Measurements from ENCODE around the gene THADA. TPM values are rescaled to one million over a fixed set of nuclear protein-coding genes. Genes with fewer than 3 reads are reported as not detected.

THADA gene
- total RNA-seq, 1 donor from 2014 or later, result 41.2 TPM

- Histone ChIP-seq H3K4me3 (no peak overlapping the region), H3K4me1 (no peaks in the 10 kb centered on the region), H3K9me3 (no peaks in the 10 kb centered on the region), H3K36me3 (no peaks in the 10 kb centered on the region), H3K27ac (no peak overlapping the region), H3K27me3 (ENCODE audit: low read depth) (no peaks in the 10 kb centered on the region)
- no peak for ATAC-seq
- intact Hi-C loops (cut with DNase I), result no loop called here
- no peak for TF ChIP-seq CTCF (IDR thresholded peaks at IDR 0.05)
- DNase-seq, result no peak
Measured at GRCh38 chr2:43443282-43443681, 152.6 kb downstream of the THADA start.

GRCh38 chr2:43441195-43441594 is 154.6 kb downstream of the THADA start:
- no peaks in the 10 kb centered on the region for H3K36me3 ChIP-seq

GRCh38 chr2:43438858-43439655 is 156.8 kb downstream of the THADA start:
- intact Hi-C loops (cut with DNase I), result no loop called here
- no peaks in the 10 kb centered on the region for H3K4me1 ChIP-seq
- H3K36me3 ChIP-seq, result no peaks in the 10 kb centered on the region
- no peaks in the 10 kb centered on the region for H3K27me3 ChIP-seq (ENCODE audit: low read depth)
- no peaks in the 10 kb centered on the region for H3K9me3 ChIP-seq
- peak overlapping the region; percentile 51 for H3K27ac ChIP-seq
- ATAC-seq (peak in 1 of 2 donors; percentile 52), DNase-seq (no peak)
- no peak for TF ChIP-seq CTCF (IDR thresholded peaks at IDR 0.05)
- peak overlapping the region; percentile 20 for H3K4me3 ChIP-seq

More at GRCh38 chr2:43441195-43441594, 154.6 kb downstream of the THADA start:
- no peaks in the 10 kb centered on the region for H3K27me3 ChIP-seq (ENCODE audit: low read depth)
- H3K9me3 ChIP-seq, result no peaks in the 10 kb centered on the region
- no peak for ATAC-seq
- DNase-seq, result no peak
- no peak for TF ChIP-seq CTCF (IDR thresholded peaks at IDR 0.05)
- no peak overlapping the region for H3K27ac ChIP-seq
- intact Hi-C loops (cut with DNase I), result no loop called here
- no peaks in the 10 kb centered on the region for H3K4me1 ChIP-seq
- no peak overlapping the region for H3K4me3 ChIP-seq

GRCh38 chr2:43438342-43438741 is 157.5 kb downstream of the THADA start:
- DNase-seq (no peak), ATAC-seq (peak in 1 of 2 donors; percentile 62)
- Histone ChIP-seq H3K4me3 (no peak overlapping the region), H3K27ac (no peak overlapping the region), H3K4me1 (no peaks in the 10 kb centered on the region), H3K36me3 (no peaks in the 10 kb centered on the region), H3K9me3 (no peaks in the 10 kb centered on the region), H3K27me3 (ENCODE audit: low read depth) (no peaks in the 10 kb centered on the region)
- no peak for TF ChIP-seq CTCF (IDR thresholded peaks at IDR 0.05)
- intact Hi-C loops (cut with DNase I), result no loop called here

- Histone ChIP-seq H3K36me3 (no peaks in the 10 kb centered on the region), H3K9me3 (no peaks in the 10 kb centered on the region), H3K27me3 (ENCODE audit: low read depth) (no peaks in the 10 kb centered on the region), H3K4me3 (no peak overlapping the region), H3K4me1 (no peaks in the 10 kb centered on the region), H3K27ac (no peak overlapping the region)
- ATAC-seq, result no peak
- intact Hi-C loops (cut with DNase I), result no loop called here
- no peak for TF ChIP-seq CTCF (IDR thresholded peaks at IDR 0.05)
- no peak for DNase-seq
Measured at GRCh38 chr2:43437363-43437762, 158.5 kb downstream of the THADA start.
